ENCODE data around the gene PDXP.

Gene PDXP

DNA sequence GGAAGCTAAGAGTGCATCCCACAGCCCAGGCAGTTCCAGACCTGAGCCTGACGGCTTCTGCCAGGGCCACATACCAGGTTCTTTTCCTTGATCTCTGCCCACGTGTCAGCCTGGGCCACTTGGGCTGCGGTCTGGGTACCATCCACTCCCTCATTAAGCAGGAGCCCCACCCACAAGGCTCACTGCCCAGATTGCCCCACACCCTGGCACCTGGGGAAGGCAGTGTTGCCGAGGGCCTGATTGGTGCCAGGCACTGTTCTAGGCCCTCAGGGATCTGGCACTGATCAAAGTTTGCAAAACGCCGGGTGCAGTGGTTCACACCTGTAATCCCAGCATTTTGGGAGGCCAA, 34.5 kb upstream of the PDXP start:
- H3K4me3 ChIP-seq (ENCODE audit: low read length): no peak overlapping the region
- DNase-seq (ENCODE audit: low read depth): no peak

DNA sequence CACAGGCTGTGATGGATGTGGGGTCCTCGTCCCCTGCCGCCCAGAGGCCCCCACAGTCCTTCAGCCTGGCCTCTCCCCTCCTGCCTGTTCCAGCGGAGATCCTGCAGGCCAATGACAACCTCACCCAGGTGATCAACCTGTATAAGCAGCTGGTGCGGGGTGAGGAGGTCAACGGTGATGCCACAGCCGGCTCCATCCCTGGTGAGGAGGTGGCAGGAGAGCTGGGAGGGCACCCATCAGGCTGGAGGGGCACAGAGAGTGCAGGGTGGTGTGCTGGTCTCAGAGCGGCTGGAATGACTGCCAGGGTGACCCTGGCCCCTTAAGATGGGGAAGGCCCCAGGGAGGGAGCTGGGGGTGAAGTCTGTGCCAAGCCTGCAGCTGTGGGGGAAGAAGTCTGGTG, 33.6 kb upstream of the PDXP start:
- no peak overlapping the region for H3K4me3 ChIP-seq (ENCODE audit: low read length)
- DNase-seq (ENCODE audit: low read depth): no peak
- TF ChIP-seq, protein P1, sequence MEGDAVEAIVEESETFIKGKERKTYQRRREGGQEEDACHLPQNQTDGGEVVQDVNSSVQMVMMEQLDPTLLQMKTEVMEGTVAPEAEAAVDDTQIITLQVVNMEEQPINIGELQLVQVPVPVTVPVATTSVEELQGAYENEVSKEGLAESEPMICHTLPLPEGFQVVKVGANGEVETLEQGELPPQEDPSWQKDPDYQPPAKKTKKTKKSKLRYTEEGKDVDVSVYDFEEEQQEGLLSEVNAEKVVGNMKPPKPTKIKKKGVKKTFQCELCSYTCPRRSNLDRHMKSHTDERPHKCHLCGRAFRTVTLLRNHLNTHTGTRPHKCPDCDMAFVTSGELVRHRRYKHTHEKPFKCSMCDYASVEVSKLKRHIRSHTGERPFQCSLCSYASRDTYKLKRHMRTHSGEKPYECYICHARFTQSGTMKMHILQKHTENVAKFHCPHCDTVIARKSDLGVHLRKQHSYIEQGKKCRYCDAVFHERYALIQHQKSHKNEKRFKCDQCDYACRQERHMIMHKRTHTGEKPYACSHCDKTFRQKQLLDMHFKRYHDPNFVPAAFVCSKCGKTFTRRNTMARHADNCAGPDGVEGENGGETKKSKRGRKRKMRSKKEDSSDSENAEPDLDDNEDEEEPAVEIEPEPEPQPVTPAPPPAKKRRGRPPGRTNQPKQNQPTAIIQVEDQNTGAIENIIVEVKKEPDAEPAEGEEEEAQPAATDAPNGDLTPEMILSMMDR (IDR thresholded peaks at IDR 0.05; ENCODE audit: insufficient read depth, low read depth, low read length, missing control alignments): no peak

More for the DNA sequence above, 34.5 kb upstream of the PDXP start:
- TF ChIP-seq, protein P1 (IDR thresholded peaks at IDR 0.05; ENCODE audit: insufficient read depth, low read depth, low read length, missing control alignments): no peak

- TF ChIP-seq, protein P1 (IDR thresholded peaks at IDR 0.05; ENCODE audit: insufficient read depth, low read depth, low read length, missing control alignments): no peak
- DNase-seq (ENCODE audit: low read depth): no peak
- H3K4me3 ChIP-seq (ENCODE audit: low read length): no peak overlapping the region
Measured at GRCh38 chr22:37625737-37626136, 32.8 kb upstream of the PDXP start.

GRCh38 chr22:37626144-37626543, 32.4 kb upstream of the PDXP start:
- TF ChIP-seq, protein P1 (IDR thresholded peaks at IDR 0.05; ENCODE audit: insufficient read depth, low read depth, low read length, missing control alignments): no peak
- H3K4me3 ChIP-seq (ENCODE audit: low read length): no peak overlapping the region
- DNase-seq (ENCODE audit: low read depth): no peak

DNA sequence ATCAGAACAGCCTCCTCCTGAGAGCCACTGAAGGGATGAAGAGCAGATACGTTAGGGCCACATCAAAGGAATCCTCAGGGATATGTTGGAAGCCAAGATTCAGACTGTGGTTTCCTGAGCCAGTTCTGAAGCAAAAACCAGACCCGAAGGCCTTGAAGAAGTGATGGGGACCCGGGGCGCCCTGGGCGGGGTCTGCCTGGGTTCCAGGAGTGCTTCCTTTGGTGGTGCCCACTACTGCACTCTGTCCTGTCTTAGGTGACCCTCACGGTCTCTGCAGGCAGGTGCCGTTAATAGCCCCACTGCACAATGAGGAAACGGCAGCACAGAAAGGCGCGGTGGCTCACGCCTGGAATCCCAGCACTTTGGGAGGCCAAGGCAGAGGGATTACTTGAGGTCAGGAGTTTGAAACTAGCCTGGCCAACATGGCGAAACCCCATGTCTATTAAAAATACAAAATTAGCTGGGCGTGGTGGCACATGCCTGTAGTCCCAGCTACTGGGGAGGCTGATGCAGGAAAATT, 31.9 kb upstream of the PDXP start:
- DNase-seq (ENCODE audit: low read depth): no peak
- no peak overlapping the region for H3K4me3 ChIP-seq (ENCODE audit: low read length)
- TF ChIP-seq, protein P1 (IDR thresholded peaks at IDR 0.05; ENCODE audit: insufficient read depth, low read depth, low read length, missing control alignments): no peak

DNA sequence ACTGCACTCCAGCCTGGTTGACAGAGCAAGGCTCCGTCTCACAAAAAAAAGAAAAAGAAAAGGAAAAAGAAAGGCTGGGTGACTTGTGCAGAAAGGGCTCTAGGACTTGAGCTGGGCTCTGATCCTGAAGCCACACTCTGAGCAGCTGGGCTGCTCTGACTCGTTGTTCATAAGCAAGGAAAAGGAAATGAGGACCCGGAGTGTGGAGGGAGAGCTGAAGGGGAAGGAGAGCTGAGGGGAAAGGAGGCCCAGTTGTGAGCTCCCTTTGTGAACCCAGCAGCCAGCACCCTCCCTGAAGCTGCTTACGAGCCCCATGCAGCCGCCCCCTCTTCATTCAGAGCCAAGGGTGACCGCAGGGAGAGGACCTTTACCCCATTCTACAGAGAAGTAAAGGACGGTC, 31.4 kb upstream of the PDXP start:
- TF ChIP-seq, protein P1 (IDR thresholded peaks at IDR 0.05; ENCODE audit: insufficient read depth, low read depth, low read length, missing control alignments): no peak

DNA sequence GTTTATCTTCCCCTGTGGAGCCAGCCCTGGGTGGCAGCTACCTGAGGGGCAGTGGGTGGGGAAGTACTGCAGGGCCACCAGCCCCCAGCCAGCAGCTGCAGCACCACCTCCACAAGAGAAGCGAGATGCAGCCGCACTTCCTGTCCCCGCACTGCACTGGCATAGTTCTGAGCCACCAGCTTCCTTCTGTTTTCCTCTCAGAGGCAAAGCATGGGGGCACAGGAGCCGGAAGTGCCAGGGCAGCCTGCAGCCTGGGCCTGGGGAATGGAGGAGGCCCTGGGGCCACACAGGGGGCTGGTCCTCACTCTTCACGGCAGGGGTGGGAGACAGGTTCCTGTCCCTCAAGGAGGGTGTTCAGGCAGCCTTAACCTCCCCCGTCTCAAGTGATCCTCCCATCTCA, 31.0 kb upstream of the PDXP start:
- no peak for DNase-seq (ENCODE audit: low read depth)
- TF ChIP-seq, protein P1 (IDR thresholded peaks at IDR 0.05; ENCODE audit: insufficient read depth, low read depth, low read length, missing control alignments): no peak
- no peak overlapping the region for H3K4me3 ChIP-seq (ENCODE audit: low read length)

More for the DNA sequence above, 31.4 kb upstream of the PDXP start:
- no peak for DNase-seq (ENCODE audit: low read depth)
- H3K4me3 ChIP-seq (ENCODE audit: low read length): no peak overlapping the region

Measured in epithelial cell of esophagus (primary cell).